HG02610 (cell line): ENCODE results near the gene CBFA2T3.
"Not testable (repeated sequence)": the region's sequence is repeated elsewhere in the genome, so short reads cannot be mapped to it uniquely, and the experiment has no call there.

Source experiments
- ATAC-seq: cut with Tn5 transposase; IDR thresholded peaks from one replicate; pipeline ENCODE4 v1.9.1; 2021; ENCODE audit warnings: mild to moderate bottlenecking, moderate library complexity; ENCODE audit not compliant: unreplicated experiment

The CBFA2T3 gene

GRCh38 chr16:88894681-88895300 is 82.2 kb downstream of the CBFA2T3 start:
- ATAC-seq: no peak

DNA sequence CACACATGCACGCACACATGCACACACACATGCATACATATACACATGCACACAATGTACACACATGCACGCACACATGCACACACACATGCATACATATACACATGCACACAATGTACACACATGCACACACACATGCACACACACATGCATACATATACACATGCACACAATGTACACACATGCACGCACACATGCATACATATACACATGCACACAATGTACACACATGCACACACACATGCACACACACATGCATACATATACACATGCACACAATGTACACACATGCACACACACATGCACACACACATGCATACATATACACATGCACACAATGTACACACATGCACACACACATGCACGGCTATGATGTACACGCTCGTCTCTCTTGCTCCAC is 82.7 kb downstream of the CBFA2T3 start:
- ATAC-seq: not testable (repeated sequence)

DNA sequence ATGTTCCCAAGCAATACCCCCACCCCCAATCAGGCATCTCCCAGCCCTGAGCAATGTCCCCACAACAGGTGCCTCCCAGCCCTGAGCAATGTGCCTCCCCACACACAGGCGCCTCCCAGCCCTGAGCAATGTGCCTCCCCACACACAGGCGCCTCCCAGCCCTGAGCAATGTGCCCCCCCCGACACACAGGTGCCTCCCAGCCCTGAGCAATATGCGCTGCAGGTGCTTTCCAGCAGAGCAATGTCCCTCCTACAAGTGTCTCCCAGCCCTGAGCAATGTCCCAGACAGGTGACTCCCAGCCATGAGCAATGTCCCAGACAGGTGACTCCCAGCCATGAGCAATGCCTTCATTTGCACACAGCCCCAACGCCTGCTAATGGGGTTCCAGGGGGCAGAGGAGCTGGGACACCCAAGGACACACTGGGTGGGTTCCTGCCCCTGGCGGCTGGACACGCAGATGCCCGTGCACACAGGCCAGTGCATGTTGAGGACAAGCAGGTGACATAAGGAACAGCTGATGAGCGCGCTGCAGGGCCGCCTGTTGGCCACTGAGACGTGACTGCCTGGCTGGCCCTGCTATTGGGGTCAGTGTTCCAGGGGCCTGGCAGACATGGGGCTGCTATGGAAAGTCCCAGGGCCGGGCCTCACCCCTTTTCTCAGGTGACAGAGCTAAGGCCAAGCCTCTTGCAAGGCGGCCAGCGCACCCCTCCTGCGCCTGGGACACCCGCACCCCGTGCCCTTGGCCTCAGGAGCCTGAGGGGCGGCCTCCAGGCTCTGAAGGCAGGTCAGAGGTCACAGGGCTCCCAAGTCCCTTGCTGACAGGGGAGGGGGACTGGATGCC is 83.7 kb downstream of the CBFA2T3 start:
- ATAC-seq: no peak

DNA sequence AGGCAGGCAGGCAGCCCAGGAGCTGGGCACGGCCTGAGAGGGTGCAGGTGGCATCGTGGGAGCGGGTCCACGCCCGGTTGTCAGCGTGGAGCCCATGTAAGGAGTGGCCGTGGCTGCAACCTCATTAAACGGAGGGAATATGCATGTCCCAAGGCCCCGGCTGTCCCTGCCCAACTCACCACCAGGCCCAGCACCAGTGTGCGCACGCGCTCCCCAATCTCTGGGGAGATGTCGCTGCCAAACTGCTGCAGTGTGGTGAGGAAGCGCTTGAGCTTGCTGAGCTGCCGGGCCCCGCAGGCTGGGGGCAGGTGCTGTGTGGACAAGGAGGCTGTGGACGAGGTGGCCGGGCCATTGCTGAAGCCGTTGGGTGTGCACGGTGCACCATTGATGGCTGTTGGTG is 84.9 kb downstream of the CBFA2T3 start:
- no peak for ATAC-seq

- ATAC-seq: no peak
Measured at GRCh38 chr16:88891083-88891482, 85.9 kb downstream of the CBFA2T3 start.

DNA sequence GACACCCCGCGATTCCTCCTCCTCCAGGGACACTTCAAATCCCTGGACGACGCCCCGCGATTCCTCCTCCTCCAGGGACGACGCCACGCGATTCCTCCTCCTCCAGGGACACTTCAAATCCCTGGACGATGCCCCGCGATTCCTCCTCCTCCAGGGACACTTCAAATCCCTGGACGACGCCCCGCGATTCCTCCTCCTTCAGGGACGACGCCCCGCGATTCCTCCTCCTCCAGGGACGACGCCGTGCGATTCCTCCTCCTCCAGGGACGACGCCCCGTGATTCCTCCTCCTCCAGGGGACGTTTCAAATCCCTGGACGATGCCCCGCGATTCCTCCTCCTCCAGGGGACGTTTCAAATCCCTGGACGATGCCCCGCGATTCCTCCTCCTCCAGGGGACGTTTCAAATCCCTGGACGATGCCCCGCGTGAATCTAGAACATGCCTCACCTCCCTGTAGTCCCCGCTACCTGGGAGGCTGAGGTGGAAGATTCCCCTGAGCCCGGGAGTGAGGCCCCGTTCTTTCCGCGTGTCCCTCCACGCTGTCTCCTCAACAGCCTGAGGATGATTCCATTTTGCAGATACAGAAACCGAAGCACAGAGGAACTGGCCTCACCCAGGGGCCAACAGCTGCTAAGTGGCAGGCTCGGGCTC is 87.2 kb downstream of the CBFA2T3 start:
- not testable (repeated sequence) for ATAC-seq

DNA sequence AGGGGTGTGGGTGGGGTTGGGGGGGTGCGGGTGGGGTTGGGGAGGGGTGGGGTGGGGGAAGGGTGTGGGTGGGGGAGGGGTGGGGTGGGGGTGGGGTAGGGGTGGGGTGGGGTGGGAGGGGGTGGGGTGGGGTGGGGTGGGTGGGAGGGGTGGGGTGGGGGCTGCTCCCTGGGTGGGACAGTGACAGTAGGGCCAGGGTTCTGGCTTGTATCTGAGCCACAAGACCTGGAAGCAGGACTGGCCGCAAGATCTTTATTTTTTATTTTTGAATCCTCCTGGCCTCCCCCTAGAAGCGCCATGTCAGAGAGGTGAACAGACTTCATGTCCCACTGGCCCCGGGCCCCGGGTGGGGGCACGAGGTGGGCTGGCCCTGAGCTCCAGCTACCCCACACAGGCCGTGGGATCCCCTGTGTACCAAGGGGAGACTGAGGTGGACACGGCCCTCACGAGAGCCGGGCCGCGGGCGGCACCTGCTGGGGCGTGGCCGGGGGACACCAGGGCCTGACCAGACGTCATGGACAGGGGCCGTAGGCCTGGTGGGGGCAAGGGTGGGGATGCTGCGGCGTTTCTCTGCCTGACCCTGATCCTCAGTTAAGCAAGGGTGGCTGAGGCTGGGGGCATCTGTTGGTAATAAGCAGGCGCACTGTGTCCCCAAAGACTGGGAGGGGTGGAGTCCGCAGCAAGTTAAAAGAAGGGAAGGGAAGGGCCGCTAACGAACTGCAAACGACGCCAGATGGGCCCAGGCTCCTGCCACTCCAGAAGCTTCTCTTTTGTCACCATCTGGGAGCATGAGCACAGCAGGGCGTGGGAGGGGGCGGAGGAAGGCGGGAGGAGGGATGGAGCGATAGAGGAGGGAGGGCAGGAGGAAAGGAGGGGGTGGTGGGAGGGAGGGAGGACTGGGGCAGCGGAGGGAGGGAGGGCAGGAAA is 88.3 kb downstream of the CBFA2T3 start:
- no peak for ATAC-seq

- no peak for ATAC-seq
Measured at GRCh38 chr16:88888057-88888456, 89.0 kb downstream of the CBFA2T3 start.

- ATAC-seq: no peak
Measured at GRCh38 chr16:88886845-88887521, 90.0 kb downstream of the CBFA2T3 start.

GRCh38 chr16:88886420-88886844 is 90.6 kb downstream of the CBFA2T3 start:
- no peak for ATAC-seq

DNA sequence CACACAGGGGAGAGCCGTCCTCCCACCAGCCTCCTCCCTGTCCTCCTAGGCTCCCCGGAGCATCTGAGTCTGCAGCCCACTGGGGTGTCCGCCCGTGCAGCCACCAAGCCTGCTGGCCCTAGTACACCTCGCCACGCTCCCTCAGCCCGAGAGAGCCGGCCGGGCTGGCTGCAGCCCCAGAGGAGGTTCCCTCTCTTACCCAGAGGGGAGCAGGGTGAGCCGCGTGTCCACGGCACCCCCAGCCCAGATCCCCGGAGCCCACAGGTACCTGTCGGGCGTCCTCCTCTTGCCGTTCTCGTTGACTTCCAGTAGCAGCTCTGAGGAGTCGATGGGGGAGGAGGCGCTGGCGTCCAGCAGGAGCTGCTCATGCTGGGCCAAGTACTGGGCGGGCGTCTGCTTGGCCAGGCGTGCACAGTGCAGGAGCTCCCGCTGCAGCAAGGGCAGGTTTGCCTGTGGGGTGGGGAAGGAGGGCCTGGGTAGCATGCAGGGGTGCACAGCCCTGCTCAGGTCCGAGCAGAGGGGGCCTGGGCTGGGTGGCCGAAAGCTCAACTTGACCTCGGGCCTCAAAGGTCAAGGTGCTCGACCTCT is 91.2 kb downstream of the CBFA2T3 start:
- ATAC-seq: no peak

DNA sequence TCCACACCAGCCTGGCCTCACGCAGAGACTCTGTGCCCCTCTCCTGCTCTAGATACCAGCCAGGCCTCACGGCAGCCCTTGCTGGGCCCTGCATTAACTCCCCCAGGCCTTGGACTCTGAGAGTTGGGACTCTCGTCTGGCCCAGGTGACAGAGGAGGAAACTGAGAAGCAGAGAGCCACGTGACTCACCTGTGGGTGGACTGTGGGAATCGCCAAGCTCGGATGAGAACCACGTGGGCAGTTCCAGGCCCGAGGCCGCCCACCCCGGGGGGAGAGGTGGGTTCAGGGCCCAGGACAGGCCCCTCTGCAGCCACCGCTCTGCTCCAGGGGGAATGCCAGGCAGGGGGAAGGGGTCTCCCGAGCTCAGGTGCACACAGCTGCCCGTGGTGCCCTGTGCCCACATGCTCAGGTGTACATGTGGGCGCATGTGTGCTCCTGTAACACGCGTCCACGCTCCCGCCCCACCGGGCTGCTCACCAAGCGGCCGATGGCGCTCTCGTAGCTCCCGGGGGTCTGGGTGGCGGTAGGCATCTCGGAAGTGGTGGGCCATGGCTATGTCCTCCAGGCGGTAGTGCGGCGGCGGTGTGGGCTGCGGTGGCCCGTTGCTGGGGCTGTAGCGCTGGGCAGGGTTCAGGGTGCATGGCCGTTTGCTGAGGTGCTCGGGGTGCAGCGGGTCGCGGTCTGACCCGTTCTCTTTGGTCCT is 92.3 kb downstream of the CBFA2T3 start:
- ATAC-seq: no peak

DNA sequence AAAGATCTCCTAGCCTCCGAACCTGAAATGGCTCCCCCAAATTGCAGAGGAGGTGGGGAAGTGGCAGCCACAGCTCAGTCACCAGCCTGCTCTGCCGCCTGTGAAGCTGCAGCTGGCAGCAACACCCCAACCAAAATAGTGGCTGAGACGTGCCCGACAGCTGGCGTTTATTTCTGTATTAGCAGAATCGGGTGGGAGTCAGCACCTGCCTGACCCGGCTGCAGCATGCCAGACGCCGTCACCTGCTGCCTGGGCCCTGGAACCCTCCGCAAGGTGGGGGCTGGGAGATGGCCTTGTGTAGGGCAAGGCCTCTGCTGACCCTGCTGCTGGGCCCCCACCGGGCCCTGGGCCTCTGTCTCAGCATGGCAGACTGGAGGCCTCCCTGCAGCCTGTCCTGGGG is 93.1 kb downstream of the CBFA2T3 start:
- ATAC-seq: no peak

- ATAC-seq: no peak
Measured at GRCh38 chr16:88883117-88883895, 93.7 kb downstream of the CBFA2T3 start.

GRCh38 chr16:88882358-88883030 is 94.5 kb downstream of the CBFA2T3 start:
- no peak for ATAC-seq

GRCh38 chr16:88881675-88882357 is 95.2 kb downstream of the CBFA2T3 start:
- no peak for ATAC-seq

DNA sequence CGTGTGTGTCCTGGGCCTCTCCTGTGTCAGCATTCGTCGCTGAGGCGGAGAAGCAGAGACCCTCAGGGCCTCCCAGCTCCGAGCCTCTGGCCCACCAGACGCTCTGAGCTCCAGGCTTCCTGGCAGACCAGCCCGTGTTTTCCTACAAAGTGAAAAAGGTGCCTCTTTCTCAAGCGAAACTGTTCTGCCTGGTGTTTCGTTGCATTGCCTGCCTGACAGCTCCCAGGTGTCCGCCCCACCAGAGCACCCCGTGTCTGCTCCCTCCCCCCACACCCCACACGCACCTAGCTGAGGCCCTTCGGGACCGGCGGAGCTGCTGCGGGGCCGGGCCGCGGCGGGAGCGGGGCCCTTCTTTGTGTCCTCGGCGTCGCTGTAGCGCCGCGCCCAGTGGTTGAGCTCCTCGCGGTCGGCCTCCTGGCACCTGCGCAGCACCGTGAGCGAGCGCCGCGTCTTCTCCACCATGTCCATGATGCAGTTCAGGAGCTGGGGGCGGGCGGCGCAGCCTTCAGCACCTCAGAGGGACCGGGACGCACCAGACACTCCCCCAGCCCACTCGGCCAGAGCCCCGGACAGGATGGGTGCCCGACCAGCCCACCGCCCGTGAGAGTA is 95.9 kb downstream of the CBFA2T3 start:
- ATAC-seq: no peak
